Measurements from ENCODE around the gene TMEM60. TPM values are rescaled to one million over a fixed set of nuclear protein-coding genes. Genes with fewer than 3 reads are reported as not detected.
"Not testable (repeated sequence)": the region's sequence is repeated elsewhere in the genome, so short reads cannot be mapped to it uniquely, and the experiment has no call there.

Gene TMEM60
- total RNA-seq, 4 donors from 2014 or later: 8.9 to 11.3 (median 11.1) TPM; not detected in 1

DNA sequence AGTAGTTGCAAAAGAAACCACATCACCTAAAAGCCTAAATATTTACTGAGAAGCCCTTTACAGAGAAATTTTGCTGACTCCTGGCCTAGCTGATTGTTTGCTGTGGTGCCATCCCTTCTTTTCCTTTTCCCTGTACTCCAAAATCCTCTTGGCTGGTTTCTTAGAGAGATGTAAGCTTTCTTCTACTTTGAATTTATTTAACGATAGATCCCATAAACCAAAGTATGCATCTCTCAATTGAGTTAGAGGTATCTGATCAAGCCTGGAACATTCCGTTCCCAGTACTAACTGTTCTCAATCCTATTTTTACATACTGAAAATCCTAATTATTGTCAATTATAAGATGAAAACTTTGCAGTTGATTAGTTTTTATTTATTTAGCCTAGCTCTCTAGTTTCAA, 6.3 kb downstream of the TMEM60 start:
- DNase-seq: no peak
- Histone ChIP-seq H3K27ac (no peak overlapping the region), H3K9me3 (no peaks in the 10 kb centered on the region), H3K27me3 (no peaks in the 10 kb centered on the region), H3K36me3 (peaks cover 0 to 6% (median 0%) of the 10 kb centered on the region in 3 donors), H3K4me1 (peaks cover 0 to 21% (median 2%) of the 10 kb centered on the region in 4 donors), H3K4me3 (no peak overlapping the region)
- TF ChIP-seq, protein P1, sequence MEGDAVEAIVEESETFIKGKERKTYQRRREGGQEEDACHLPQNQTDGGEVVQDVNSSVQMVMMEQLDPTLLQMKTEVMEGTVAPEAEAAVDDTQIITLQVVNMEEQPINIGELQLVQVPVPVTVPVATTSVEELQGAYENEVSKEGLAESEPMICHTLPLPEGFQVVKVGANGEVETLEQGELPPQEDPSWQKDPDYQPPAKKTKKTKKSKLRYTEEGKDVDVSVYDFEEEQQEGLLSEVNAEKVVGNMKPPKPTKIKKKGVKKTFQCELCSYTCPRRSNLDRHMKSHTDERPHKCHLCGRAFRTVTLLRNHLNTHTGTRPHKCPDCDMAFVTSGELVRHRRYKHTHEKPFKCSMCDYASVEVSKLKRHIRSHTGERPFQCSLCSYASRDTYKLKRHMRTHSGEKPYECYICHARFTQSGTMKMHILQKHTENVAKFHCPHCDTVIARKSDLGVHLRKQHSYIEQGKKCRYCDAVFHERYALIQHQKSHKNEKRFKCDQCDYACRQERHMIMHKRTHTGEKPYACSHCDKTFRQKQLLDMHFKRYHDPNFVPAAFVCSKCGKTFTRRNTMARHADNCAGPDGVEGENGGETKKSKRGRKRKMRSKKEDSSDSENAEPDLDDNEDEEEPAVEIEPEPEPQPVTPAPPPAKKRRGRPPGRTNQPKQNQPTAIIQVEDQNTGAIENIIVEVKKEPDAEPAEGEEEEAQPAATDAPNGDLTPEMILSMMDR (IDR thresholded peaks at IDR 0.05): no peak
- no peak for TF ChIP-seq POLR2A (IDR thresholded peaks at IDR 0.05)

DNA sequence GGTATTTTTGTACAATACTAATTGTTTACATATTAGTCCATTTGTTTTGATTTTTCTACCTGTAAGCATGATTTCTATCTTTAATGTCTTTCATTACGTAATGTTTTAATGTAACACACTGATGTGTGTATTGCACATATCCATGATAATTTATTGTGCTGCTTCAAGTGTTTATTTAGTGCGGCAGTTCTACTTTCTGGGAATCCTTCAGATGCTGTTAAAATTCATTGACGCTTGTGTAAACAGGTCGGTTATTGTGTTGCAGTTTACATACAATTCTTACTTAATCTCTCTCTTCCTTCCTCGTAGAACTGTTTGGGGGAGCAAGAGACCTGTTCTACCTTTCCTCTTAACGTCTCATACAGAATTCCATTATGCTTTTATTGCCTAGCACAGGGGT, 6.9 kb downstream of the TMEM60 start:
- TF ChIP-seq, protein P1 (IDR thresholded peaks at IDR 0.05): no peak
- no peak for TF ChIP-seq POLR2A (IDR thresholded peaks at IDR 0.05)
- no peak for DNase-seq
- Histone ChIP-seq H3K27ac (no peak overlapping the region), H3K36me3 (peaks cover 0 to 6% (median 0%) of the 10 kb centered on the region in 3 donors), H3K4me3 (no peak overlapping the region), H3K9me3 (no peaks in the 10 kb centered on the region), H3K4me1 (peaks cover 0 to 15% (median 0%) of the 10 kb centered on the region in 4 donors), H3K27me3 (no peaks in the 10 kb centered on the region)

DNA sequence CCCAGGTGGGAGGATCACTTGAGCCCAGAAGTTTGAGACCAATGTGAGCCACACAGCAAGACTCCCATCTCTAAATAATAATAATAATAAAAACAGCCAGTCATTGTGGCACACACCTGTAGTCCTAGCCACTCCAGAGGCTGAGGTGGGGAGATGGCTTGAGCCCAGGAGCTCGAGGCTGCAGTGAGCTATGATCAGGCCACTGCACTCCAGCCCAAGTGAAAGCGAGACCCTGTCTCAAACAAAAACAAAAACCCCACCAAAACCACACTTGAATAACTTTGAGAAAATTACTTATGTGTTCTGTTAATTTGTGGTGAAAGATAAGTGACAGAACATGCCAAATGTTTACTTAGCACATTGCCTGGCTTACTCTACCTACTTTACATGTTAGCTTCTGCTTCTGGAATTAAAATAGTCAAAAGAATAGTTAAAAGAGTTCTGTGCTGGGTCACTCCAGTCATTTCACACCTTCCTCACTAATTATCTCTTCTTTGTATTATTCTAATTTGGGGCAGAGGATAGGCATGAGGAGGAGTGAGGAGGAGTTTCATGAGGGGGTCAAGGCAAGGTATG, 9.8 kb downstream of the TMEM60 start:
- H3K4me3 ChIP-seq: no peak overlapping the region
- H3K27ac ChIP-seq: no peak overlapping the region
- H3K36me3 ChIP-seq: no peaks in the 10 kb centered on the region
- no peaks in the 10 kb centered on the region for H3K27me3 ChIP-seq
- H3K9me3 ChIP-seq: no peaks in the 10 kb centered on the region
- peaks cover 0 to 12% (median 0%) of the 10 kb centered on the region in 4 donors for H3K4me1 ChIP-seq
- TF ChIP-seq, protein P1 (IDR thresholded peaks at IDR 0.05): no peak
- no peak for TF ChIP-seq POLR2A (IDR thresholded peaks at IDR 0.05)
- DNase-seq: no peak

DNA sequence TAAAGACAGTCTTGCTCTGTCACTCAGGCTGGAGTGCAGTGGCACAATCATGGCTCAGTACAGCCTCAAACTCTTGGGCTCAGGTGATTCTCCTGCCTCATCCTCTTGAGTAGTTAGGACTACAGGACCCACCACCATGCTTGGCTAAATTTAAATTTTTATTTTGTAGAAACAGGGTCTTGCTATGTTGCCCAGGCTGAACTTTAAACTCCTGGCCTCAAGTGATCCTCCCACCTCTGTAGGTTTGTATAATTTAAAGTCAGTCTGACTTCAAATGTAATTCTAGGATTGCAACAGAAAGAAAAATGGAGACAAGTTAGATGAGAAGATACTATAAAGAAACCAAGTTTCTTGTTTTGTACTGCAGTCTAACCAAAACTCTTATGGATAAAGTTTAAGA, 11.5 kb downstream of the TMEM60 start:
- TF ChIP-seq, protein P1 (IDR thresholded peaks at IDR 0.05): no peak
- no peak for TF ChIP-seq POLR2A (IDR thresholded peaks at IDR 0.05)
- H3K9me3 ChIP-seq: no peaks in the 10 kb centered on the region
- H3K27ac ChIP-seq: no peak overlapping the region
- no peaks in the 10 kb centered on the region for H3K36me3 ChIP-seq
- no peaks in the 10 kb centered on the region for H3K27me3 ChIP-seq
- DNase-seq: no peak
- no peak overlapping the region for H3K4me3 ChIP-seq
- H3K4me1 ChIP-seq: peaks cover 0 to 9% (median 0%) of the 10 kb centered on the region in 4 donors

DNA sequence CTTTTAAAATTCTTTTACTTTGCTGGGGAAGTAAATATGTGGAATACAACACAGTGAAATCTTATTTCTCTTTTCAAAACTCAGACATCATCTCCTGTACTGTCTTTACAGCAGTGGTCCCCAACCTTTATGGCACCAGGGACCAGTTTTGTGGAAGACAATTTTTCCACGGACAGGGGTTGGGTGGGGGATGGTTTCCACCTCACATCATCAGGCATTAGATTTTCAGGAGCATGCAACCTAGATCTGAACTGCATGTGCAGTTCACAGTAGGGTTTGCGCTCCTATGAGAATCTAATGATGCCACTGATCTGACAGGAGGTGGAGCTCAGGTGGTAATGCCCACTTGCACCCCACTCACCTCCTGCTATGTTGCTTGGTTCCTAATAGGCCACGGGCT, 12.2 kb downstream of the TMEM60 start:
- TF ChIP-seq, protein P1 (IDR thresholded peaks at IDR 0.05): no peak
- TF ChIP-seq POLR2A (IDR thresholded peaks at IDR 0.05): no peak
- Histone ChIP-seq H3K27ac (no peak overlapping the region), H3K4me3 (no peak overlapping the region), H3K27me3 (no peaks in the 10 kb centered on the region), H3K4me1 (peaks cover 0 to 1% (median 0%) of the 10 kb centered on the region in 4 donors), H3K36me3 (no peaks in the 10 kb centered on the region), H3K9me3 (no peaks in the 10 kb centered on the region)
- no peak for DNase-seq

DNA sequence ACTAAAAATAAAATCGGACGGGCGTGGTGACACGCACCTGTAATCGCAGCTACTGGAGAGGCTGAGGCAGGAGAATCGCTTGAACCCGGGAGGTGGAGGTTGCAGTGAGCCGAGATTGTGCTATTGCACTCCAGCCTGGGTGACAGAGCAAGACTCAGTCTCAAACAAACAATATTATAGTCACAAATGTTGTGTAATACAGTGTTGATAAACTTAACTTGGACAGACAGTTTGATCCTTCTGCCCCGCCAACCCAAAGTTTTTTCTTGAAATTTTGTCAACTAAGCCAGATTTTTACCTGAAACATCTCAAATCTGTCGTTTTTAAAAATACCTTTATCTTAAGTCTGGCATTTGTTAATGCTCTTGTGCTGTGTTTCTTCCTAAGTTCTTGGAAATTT, 13.8 kb downstream of the TMEM60 start:
- H3K36me3 ChIP-seq, H3K9me3 ChIP-seq, DNase-seq, H3K27me3 ChIP-seq, H3K4me1 ChIP-seq, H3K4me3 ChIP-seq, H3K27ac ChIP-seq: not testable (repeated sequence)
